Natural killer cell treated with Interleukin-12 subunit alpha and Interleukin-12 subunit beta and Interleukin-15 and Interleukin-18, amount 100 ng/mL, for 72 hours (primary cell): Measurements from ENCODE around the gene PDGFD. TPM values are rescaled to one million over a fixed set of nuclear protein-coding genes. Genes with fewer than 3 reads are reported as not detected.

Source experiments
- ATAC-seq, 2 donors: fragments of 150-1000 bp; cut with Tn5 transposase in 1 of 2; sonication (Bioruptor Pico), chemical (Tn5 transposase) in 1 of 2; 2 replicates each; pipeline ENCODE4 v1.10.0; 2021
- DNase-seq: peaks from one replicate; pipeline ENCODE4 v3.0.0; 2022; ENCODE audit warnings: low spot score
- H3K27ac Mint-ChIP-seq, 2 donors: 1 replicate in 1 of 2; 2 replicates in 1 of 2; pipeline ENCODE4 v1.8.0; 2022; ENCODE audit warnings: mixed read lengths in 2 of 2, mild to moderate bottlenecking in 1 of 2, moderate library complexity in 1 of 2
- H3K27me3 Mint-ChIP-seq, 2 donors: 1 replicate in 1 of 2; 2 replicates in 1 of 2; pipeline ENCODE4 v1.8.0; 2022; ENCODE audit warnings: mixed read lengths in 2 of 2
- H3K36me3 Mint-ChIP-seq: one replicate; pipeline ENCODE4 v1.8.0; 2022; ENCODE audit warnings: mixed read lengths
- H3K4me1 Mint-ChIP-seq, 2 donors: 1 replicate in 1 of 2; 2 replicates in 1 of 2; pipeline ENCODE4 v1.8.0; 2022; ENCODE audit warnings: low read depth in 2 of 2, mixed read lengths in 2 of 2, mild to moderate bottlenecking in 1 of 2
- H3K4me3 Mint-ChIP-seq: one replicate; pipeline ENCODE4 v1.8.0; 2022; ENCODE audit warnings: mixed read lengths
- H3K9me3 Mint-ChIP-seq: 2 replicates; pipeline ENCODE4 v1.8.0; 2022; ENCODE audit warnings: mixed read lengths
- total RNA-seq, 2 donors: library from RNA; stranded (reverse); gene quantifications; one replicate each; pipeline ENCODE4 v1.2.3, GENCODE V29; 2022

Gene PDGFD
- total RNA-seq, 2 donors from 2014 or later = 1.7 to 4.5 TPM

DNA sequence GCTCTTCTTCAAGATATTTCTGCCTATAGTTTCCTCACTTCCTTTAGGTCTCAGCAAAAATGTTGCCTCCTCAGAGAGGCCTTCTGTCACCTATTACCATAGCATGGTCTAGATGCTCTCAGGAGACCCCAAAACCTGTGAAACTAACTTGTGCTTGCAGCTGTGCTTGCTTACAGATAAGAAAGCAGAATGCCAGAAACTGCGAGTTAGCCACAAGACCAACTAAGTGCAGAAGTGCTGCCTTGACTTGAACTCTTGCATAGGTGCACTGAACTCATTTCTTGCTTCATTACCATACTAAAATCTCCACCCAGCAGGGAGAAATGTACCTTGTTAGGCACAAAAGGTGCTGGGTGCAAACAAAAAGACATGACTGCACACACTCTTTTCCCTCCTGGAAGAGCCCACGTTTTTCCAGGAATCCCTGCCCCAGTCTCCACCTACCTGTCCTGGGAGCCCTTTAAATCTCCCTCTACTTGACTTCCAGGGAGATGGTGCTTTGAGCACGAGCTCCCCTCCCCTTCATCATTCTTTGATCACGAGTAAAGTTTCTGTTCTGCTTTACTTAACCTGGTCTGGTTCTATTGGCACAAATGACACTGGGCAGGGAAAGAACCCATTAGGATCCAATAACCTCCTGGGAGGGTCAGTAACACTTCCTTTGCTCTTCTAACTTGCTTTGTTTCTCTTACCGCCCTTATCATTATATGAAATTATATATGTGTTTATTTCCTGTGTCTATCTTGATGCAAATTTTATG lies 265.2 kb downstream of the PDGFD start:
- Mint-ChIP-seq H3K27ac (no peak overlapping the region), H3K9me3 (no peaks in the 10 kb centered on the region)
- ATAC-seq = no peak

DNA sequence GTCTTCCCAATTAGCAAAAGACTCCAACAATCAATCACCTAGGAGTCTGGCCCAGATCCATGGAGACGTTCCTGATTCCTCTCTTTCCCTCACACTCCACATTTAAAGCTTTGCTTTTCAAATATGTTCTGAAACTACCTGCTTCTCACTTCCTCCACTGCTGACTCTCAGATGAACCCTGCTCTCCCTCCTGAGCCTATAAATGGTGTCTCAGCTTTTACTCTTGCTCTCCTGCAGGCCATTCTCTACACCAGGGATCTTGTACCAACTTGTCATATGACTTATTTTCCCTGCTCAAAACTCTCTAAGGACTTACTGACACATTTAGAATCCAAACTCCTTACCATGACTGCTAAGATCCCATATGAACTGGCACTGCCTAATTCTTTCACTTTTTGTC lies 265.9 kb downstream of the PDGFD start:
- Mint-ChIP-seq H3K27ac (no peak overlapping the region), H3K36me3 (no peaks in the 10 kb centered on the region), H3K4me3 (no peak overlapping the region), H3K4me1 (peaks cover 4 to 5% of the 10 kb centered on the region in 2 donors), H3K27me3 (no peaks in the 10 kb centered on the region), H3K9me3 (no peaks in the 10 kb centered on the region)
- no peak for DNase-seq
- no peak for ATAC-seq

More for the DNA sequence above, 265.2 kb downstream of the PDGFD start:
- Mint-ChIP-seq H3K36me3 (no peaks in the 10 kb centered on the region), H3K27me3 (no peaks in the 10 kb centered on the region), H3K4me1 (peaks cover 4 to 5% of the 10 kb centered on the region in 2 donors), H3K4me3 (no peak overlapping the region)
- no peak for DNase-seq

DNA sequence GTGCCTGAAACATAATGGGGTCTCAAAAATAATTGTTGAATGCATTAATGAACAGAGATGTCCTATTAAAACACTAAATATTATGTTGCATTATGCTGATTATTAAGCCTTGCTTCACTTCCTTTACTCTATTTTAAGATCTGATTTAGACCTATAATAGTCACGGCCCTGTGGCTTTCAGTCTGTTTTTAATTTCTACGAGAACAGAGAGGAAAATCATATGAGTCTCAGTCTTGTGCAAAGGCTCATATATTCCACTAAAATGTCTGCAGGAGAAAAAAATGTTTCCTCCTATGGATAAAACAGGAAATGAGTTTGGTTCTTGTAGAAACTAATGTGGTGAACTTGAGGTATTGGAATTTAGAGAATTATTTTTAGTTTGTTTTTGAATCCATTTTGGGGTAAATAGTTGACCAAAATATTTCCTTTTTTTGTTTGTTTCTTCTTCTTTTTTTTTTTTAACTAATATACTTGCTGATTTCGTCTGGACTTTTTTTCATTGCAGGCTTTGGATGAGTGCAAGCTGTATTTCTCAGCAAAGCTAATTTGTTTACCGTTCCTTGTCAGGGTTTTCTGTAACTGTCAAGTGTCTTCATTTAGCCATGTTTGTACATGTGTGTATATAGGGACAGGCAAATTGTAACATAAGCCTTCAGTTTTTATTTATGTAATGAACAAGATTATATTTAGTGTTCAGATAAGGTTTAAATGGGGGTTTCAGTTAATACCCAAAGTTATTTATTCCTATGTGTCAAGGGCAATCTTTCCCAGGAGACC lies 266.6 kb downstream of the PDGFD start:
- H3K9me3 Mint-ChIP-seq = no peaks in the 10 kb centered on the region
- no peak for DNase-seq
- H3K27me3 Mint-ChIP-seq = no peaks in the 10 kb centered on the region
- H3K36me3 Mint-ChIP-seq = no peaks in the 10 kb centered on the region
- no peak overlapping the region for H3K27ac Mint-ChIP-seq
- peaks cover 4 to 5% of the 10 kb centered on the region in 2 donors for H3K4me1 Mint-ChIP-seq
- no peak for ATAC-seq
- H3K4me3 Mint-ChIP-seq = no peak overlapping the region

DNA sequence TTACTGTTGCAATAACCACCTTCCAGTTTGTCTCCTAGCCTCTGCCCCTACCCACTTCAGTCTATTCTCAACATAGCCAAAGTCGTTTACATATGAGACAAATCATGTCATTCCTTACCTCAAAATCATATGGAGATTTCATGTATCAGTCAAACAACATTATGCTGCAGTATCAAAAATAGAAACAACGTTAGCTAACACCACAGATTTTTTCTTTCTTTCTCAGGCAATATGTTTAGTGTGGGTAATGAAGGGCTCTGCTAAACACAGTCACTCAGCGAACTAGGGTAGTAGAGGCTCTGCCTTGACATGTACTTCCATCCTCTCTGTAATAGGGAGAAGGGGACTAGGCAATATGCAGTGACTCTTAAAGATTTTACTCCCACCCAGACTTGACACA lies 268.8 kb downstream of the PDGFD start:
- Mint-ChIP-seq H3K27ac (no peak overlapping the region), H3K9me3 (no peaks in the 10 kb centered on the region), H3K4me3 (no peak overlapping the region), H3K27me3 (no peaks in the 10 kb centered on the region), H3K4me1 (peaks cover 4 to 5% of the 10 kb centered on the region in 2 donors), H3K36me3 (peaks cover 10% of the 10 kb centered on the region)
- ATAC-seq = no peak
- no peak for DNase-seq

DNA sequence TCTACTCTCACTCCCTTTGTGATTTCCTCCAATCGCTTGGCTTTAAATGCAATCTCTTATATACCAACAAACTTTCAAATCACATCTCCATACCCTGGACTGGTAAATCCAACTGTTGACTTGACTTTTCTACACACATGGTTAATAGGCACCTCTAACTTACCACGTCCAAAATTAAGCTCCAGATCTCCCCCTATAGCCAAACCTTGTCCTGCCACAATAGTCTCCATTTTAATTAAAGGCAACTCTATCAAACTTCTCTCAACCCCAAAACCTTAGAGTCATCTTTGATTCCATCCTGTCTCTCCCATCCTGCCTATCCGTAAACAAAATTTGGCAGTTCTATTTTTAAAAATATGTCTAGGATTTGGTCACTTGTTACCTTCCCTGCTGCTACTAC lies 269.3 kb downstream of the PDGFD start:
- ATAC-seq (no peak), DNase-seq (no peak)
- Mint-ChIP-seq H3K9me3 (no peaks in the 10 kb centered on the region), H3K4me1 (peaks cover 4 to 5% of the 10 kb centered on the region in 2 donors), H3K4me3 (no peak overlapping the region), H3K27ac (no peak overlapping the region), H3K27me3 (no peaks in the 10 kb centered on the region), H3K36me3 (peaks cover 10% of the 10 kb centered on the region)

DNA sequence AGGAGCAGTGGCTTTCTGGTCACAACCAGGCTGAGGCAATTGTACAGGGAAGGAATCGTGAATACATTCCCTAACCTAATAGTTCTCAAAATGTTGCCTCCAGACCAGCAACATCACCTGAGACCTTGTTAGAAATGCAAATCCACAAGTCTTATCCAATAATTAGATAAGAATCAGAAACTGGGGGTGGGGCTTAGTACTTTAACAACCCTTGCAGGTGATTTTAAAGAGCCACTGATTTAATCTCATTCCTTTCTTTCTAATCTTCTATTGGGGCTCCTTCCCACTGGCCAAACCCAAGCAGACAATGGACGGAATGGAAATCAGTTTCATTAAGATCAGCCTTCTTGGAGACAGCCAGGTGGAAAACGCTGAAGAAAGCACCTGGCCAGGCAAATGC lies 269.9 kb downstream of the PDGFD start:
- no peak overlapping the region for H3K4me3 Mint-ChIP-seq
- ATAC-seq (no peak), DNase-seq (no peak)
- no peaks in the 10 kb centered on the region for H3K9me3 Mint-ChIP-seq
- peaks cover 10% of the 10 kb centered on the region for H3K36me3 Mint-ChIP-seq
- no peaks in the 10 kb centered on the region for H3K27me3 Mint-ChIP-seq
- H3K27ac Mint-ChIP-seq = no peak overlapping the region
- H3K4me1 Mint-ChIP-seq = peaks cover 4 to 5% of the 10 kb centered on the region in 2 donors

DNA sequence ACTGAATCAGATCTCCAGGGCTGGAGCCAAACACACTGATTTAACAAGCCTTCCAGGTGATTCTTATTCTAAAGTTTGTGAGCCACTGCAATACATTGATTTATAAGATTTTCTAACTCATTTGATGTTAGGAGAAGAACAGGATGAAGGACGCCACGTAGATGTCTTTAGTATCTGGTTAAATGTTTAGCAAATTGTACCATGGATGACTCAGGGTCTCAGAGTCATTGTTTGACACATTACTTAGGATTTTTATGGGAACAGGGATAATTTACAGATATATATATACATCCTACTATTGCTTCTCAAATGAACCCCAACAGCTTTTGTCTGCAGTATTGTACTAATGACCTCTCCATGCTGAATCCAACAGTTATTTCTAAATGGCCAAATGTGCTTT lies 270.6 kb downstream of the PDGFD start:
- Mint-ChIP-seq H3K4me3 (no peak overlapping the region), H3K36me3 (peaks cover 10% of the 10 kb centered on the region), H3K27ac (no peak overlapping the region), H3K4me1 (peaks cover 4 to 5% of the 10 kb centered on the region in 2 donors), H3K27me3 (no peaks in the 10 kb centered on the region), H3K9me3 (no peaks in the 10 kb centered on the region)
- DNase-seq (no peak), ATAC-seq (no peak)

DNA sequence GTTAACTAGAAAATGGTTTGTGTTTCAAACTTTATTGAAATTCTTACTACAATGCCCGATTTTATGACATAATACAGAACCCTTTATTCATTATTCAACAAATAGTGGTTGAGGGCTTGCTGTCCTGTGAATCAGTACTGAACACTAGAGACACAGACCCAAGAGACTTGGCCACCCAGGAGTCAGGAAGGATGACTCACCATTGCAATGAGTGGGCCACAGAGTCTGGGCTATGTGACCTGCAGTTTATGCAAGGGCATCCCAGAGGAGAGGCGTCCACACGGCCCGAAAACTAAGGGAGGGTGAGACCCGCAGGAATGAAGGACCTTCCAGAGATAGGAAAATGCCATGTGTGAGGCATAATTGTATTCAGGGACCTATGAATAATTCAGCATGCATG lies 271.3 kb downstream of the PDGFD start:
- Mint-ChIP-seq H3K36me3 (peaks cover 10% of the 10 kb centered on the region), H3K4me1 (no peaks in the 10 kb centered on the region), H3K27ac (no peak overlapping the region), H3K4me3 (no peak overlapping the region), H3K9me3 (no peaks in the 10 kb centered on the region), H3K27me3 (no peaks in the 10 kb centered on the region)
- ATAC-seq (no peak), DNase-seq (no peak)

DNA sequence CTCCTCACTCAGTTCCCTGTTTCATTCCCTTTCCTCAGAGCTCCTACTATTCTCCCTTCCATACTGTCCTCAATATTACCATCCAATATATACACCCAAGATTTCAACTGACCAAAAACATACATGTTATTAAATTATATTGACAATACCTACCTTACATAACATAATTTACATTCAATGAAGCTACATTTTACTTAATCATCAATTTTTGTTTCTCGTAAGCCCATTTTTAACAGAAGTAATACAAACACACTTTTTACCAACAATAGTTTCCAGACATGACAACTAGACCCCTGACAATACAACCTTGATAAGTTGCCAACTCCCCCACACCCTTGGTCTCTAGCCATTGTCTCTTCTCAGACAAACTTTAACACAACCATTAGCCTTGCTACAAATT lies 273.3 kb downstream of the PDGFD start:
- H3K9me3 Mint-ChIP-seq = no peaks in the 10 kb centered on the region
- H3K4me3 Mint-ChIP-seq = no peak overlapping the region
- H3K4me1 Mint-ChIP-seq = no peaks in the 10 kb centered on the region
- DNase-seq = no peak
- H3K27ac Mint-ChIP-seq = no peak overlapping the region
- H3K27me3 Mint-ChIP-seq = no peaks in the 10 kb centered on the region
- ATAC-seq = no peak
- H3K36me3 Mint-ChIP-seq = peaks cover 10% of the 10 kb centered on the region

DNA sequence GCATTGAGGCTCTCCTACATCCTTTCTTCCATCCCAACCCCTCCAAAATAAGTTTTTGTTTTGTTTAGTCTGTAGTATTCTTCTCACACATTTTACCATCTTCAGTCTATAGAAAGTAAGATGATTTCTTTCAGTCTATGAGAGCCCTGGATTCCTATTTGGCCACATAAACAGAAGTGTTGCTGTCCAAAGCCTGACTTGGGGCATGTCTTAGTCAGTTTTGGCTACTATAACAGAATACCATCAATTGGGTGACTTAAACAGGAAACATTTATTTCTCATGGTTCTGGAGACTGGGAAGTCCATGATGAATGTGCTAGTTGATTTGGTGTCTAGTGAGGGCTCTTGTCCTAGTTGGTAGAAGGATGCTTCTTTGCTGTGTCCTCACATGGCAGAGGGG lies 274.3 kb downstream of the PDGFD start:
- Mint-ChIP-seq H3K4me1 (no peaks in the 10 kb centered on the region), H3K36me3 (peaks cover 10% of the 10 kb centered on the region), H3K9me3 (no peaks in the 10 kb centered on the region), H3K27me3 (no peaks in the 10 kb centered on the region), H3K4me3 (no peak overlapping the region), H3K27ac (no peak overlapping the region)
- no peak for ATAC-seq
- DNase-seq = no peak

DNA sequence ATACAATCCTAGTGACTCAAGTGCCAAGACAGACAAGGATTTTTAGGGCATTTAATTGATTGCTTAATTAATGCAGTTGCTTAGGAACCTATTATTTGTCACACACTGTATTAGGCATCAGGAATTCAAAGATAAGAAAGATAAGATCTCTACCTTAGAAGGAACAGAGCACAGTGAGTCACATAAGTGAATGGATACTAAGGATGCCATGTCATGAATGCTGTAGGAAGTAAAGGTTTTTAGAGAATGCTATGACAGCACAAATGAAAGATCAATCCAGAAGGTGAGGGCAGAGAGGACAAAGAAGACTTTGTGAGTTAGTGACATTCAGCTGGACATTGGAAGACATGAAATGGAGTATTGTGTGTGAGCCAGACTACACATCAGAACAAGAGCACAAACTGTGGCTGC lies 275.4 kb downstream of the PDGFD start:
- Mint-ChIP-seq H3K36me3 (peaks cover 10% of the 10 kb centered on the region), H3K4me3 (no peak overlapping the region), H3K4me1 (no peaks in the 10 kb centered on the region), H3K9me3 (no peaks in the 10 kb centered on the region), H3K27ac (no peak overlapping the region), H3K27me3 (no peaks in the 10 kb centered on the region)
- no peak for ATAC-seq
- DNase-seq = no peak

DNA sequence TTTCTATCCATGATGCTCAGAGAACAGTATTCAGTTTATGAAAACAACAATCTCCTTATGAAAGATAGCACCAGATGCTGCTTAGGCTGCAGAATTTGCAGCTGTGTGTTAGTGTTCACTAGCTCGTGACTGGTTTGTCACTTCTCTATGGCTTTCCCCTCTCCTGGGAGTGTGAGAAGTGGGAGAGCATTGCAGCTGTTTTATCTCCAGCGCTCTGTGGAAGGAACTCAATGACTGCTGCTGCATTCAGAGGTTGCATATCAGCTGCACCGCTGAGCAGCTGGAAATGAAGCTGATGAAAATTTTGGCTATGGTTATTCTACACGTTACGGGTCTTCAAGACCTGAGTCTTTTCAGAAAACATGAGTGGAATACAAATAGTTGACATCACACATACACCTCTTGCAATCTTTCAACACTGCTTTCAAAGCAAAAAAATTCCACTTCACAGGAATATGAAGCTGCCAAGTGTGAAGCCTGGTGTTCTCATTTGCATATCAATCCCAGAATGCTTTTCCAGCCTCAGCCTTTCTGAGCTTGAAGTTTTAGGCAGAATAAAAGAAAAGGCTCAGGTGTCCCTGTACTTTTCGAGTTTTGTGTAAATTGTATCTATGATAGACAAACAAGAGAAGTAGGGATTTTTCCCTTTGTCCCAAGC lies 276.8 kb downstream of the PDGFD start:
- Mint-ChIP-seq H3K27ac (no peak overlapping the region), H3K4me3 (no peak overlapping the region), H3K4me1 (no peaks in the 10 kb centered on the region), H3K36me3 (peaks cover 10% of the 10 kb centered on the region), H3K27me3 (no peaks in the 10 kb centered on the region), H3K9me3 (no peaks in the 10 kb centered on the region)
- no peak for DNase-seq
- no peak for ATAC-seq

DNA sequence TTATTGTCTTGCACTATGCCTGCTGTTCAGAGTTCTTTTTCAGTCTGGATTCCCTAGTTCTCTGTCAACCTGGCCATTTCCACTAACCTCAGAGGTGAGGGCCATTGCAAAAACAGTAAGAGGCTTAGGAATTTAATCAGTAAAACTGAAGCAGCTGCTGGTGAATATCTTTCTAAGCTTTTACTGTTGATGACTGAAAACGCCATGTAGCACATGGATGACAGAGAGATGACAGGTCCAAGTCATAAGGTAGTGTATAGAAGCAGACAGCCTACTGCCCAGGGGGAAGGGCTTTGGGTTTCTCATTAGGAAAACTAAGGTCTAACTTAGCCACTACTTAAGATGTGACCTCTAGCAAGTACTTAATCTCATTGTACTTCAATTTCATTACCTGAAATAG lies 280.1 kb downstream of the PDGFD start:
- Mint-ChIP-seq H3K4me1 (no peaks in the 10 kb centered on the region), H3K9me3 (no peaks in the 10 kb centered on the region), H3K27ac (no peak overlapping the region), H3K27me3 (no peaks in the 10 kb centered on the region), H3K4me3 (no peak overlapping the region), H3K36me3 (no peaks in the 10 kb centered on the region)
- ATAC-seq (no peak), DNase-seq (no peak)

DNA sequence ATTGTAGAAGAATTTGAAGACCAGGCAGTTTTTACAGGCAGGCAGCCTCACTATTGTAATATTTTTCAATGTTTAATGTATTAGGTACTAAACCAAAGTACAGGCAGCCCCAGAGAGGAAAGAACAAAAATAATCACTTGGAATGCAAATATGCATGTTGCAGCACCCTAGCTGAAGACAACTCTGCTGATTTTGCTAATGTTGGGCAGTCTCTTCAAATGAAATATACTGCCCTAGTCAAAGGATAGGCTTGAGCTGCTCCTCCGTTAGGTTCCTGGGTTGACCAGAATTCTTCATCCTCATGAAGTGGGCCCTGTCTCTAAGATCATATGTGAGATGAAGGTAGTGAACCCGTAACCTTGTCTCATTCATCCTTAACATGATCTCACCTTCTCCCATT lies 280.7 kb downstream of the PDGFD start:
- ATAC-seq (no peak), DNase-seq (no peak)
- Mint-ChIP-seq H3K36me3 (no peaks in the 10 kb centered on the region), H3K27me3 (no peaks in the 10 kb centered on the region), H3K27ac (no peak overlapping the region), H3K9me3 (no peaks in the 10 kb centered on the region), H3K4me1 (no peaks in the 10 kb centered on the region), H3K4me3 (no peak overlapping the region)
